Measurements from ENCODE around the gene ZNF331.

DNA sequence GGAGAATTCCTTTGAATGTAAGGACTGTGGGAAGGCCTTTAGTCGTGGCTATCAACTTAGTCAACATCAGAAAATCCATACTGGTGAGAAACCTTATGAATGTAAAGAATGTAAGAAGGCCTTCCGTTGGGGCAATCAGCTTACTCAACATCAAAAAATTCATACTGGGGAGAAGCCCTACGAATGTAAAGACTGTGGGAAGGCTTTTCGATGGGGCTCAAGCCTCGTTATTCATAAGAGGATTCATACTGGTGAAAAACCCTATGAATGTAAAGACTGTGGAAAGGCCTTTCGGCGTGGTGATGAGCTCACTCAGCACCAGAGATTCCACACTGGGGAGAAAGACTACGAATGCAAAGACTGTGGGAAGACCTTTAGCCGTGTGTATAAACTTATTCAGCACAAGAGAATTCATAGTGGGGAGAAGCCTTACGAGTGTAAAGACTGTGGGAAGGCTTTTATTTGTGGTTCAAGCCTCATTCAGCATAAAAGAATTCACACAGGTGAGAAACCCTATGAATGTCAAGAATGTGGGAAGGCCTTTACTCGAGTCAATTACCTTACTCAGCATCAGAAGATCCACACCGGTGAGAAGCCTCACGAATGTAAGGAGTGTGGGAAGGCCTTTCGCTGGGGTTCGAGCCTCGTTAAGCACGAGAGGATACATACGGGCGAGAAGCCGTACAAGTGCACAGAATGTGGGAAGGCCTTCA lies 39.2 kb downstream of the ZNF331 start:
- TF ChIP-seq, protein P1, sequence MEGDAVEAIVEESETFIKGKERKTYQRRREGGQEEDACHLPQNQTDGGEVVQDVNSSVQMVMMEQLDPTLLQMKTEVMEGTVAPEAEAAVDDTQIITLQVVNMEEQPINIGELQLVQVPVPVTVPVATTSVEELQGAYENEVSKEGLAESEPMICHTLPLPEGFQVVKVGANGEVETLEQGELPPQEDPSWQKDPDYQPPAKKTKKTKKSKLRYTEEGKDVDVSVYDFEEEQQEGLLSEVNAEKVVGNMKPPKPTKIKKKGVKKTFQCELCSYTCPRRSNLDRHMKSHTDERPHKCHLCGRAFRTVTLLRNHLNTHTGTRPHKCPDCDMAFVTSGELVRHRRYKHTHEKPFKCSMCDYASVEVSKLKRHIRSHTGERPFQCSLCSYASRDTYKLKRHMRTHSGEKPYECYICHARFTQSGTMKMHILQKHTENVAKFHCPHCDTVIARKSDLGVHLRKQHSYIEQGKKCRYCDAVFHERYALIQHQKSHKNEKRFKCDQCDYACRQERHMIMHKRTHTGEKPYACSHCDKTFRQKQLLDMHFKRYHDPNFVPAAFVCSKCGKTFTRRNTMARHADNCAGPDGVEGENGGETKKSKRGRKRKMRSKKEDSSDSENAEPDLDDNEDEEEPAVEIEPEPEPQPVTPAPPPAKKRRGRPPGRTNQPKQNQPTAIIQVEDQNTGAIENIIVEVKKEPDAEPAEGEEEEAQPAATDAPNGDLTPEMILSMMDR (IDR thresholded peaks at IDR 0.05; ENCODE audit: low read depth, low read length), result no peak
- TF ChIP-seq EZH2phosphoT487 (IDR thresholded peaks at IDR 0.05; ENCODE audit: low read depth), result no peak
